ENCODE data around the gene PSME1.

- TF ChIP-seq JUN (IDR thresholded peaks at IDR 0.05; ENCODE audit: borderline replicate concordance, insufficient read depth, insufficient read length, low read depth) (no peak), CTCF (IDR thresholded peaks at IDR 0.05; ENCODE audit: extremely low read depth in 1 of 2, insufficient read depth in 1 of 2, low read depth in 1 of 2, low read length in 2 of 2) (no peak), POLR2AphosphoS5 (IDR thresholded peaks at IDR 0.05; ENCODE audit: insufficient read depth, low read depth, low read length) (no peak), EZH2 (IDR thresholded peaks at IDR 0.05; ENCODE audit: borderline replicate concordance, low read depth, low read length, severe bottlenecking) (no peak), POLR2A (IDR thresholded peaks at IDR 0.05; ENCODE audit: low read depth, low read length) (no peak), MAX (IDR thresholded peaks at IDR 0.05; ENCODE audit: insufficient read depth, insufficient read length) (no peak)
These were observed 5.1 kb upstream of the PSME1 start for GRCh38 chr14:24130717-24131548.

All from endothelial cell of umbilical vein (primary cell).